ENCODE data around the gene CTTNBP2NL. TPM values are rescaled to one million over a fixed set of nuclear protein-coding genes. Genes with fewer than 3 reads are reported as not detected.

Gene CTTNBP2NL
- total and polyA plus RNA-seq, 2 experiments from 2014 or later = 18.5 to 31.0 TPM

DNA sequence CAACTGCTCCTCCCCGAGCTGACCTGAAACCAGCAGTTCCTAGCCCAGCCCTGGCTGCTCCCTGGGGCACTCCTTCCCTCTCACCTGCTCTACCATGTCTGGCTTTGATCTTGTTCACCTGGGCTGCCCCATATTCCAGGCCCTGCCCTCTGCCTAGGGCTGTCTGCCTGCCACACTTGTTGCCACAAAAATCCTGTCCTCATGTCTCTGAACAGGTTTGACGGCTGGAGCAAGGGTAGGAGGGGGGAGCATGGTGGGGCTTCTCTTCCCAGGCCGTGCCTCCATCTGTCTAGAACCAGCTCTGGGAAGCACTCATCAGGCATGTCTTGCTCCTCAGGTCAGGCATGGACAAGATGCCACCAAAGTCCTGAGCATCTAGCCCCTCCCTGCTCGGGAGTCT, 68.5 kb downstream of the CTTNBP2NL start:
- H2AFZ ChIP-seq = no peak overlapping the region
- H3K27me3 ChIP-seq (ENCODE audit: insufficient read depth) = peaks cover 18% of the 10 kb centered on the region
- H3F3A ChIP-seq (replicated peaks; ENCODE audit: low read depth) = no peaks in the 10 kb centered on the region; the same call in 1 of the 2 replicates
- ATAC-seq = no peak
- TF ChIP-seq CREB1 (CRISPR knock-in tag; IDR thresholded peaks at IDR 0.05; ENCODE audit: low read depth) = no peak
- TF ChIP-seq, protein P1, sequence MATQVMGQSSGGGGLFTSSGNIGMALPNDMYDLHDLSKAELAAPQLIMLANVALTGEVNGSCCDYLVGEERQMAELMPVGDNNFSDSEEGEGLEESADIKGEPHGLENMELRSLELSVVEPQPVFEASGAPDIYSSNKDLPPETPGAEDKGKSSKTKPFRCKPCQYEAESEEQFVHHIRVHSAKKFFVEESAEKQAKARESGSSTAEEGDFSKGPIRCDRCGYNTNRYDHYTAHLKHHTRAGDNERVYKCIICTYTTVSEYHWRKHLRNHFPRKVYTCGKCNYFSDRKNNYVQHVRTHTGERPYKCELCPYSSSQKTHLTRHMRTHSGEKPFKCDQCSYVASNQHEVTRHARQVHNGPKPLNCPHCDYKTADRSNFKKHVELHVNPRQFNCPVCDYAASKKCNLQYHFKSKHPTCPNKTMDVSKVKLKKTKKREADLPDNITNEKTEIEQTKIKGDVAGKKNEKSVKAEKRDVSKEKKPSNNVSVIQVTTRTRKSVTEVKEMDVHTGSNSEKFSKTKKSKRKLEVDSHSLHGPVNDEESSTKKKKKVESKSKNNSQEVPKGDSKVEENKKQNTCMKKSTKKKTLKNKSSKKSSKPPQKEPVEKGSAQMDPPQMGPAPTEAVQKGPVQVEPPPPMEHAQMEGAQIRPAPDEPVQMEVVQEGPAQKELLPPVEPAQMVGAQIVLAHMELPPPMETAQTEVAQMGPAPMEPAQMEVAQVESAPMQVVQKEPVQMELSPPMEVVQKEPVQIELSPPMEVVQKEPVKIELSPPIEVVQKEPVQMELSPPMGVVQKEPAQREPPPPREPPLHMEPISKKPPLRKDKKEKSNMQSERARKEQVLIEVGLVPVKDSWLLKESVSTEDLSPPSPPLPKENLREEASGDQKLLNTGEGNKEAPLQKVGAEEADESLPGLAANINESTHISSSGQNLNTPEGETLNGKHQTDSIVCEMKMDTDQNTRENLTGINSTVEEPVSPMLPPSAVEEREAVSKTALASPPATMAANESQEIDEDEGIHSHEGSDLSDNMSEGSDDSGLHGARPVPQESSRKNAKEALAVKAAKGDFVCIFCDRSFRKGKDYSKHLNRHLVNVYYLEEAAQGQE (IDR thresholded peaks at IDR 0.05; ENCODE audit: unreplicated experiment) = no peak
- TF ChIP-seq ZNF114 (CRISPR knock-in tag; IDR thresholded peaks at IDR 0.05) = no peak
- no peak for TF ChIP-seq POLR2AphosphoS5 (IDR thresholded peaks at IDR 0.05; ENCODE audit: low read depth)
- no peak for TF ChIP-seq JUNB (IDR thresholded peaks at IDR 0.05; ENCODE audit: unreplicated experiment)
- TF ChIP-seq, protein P2, sequence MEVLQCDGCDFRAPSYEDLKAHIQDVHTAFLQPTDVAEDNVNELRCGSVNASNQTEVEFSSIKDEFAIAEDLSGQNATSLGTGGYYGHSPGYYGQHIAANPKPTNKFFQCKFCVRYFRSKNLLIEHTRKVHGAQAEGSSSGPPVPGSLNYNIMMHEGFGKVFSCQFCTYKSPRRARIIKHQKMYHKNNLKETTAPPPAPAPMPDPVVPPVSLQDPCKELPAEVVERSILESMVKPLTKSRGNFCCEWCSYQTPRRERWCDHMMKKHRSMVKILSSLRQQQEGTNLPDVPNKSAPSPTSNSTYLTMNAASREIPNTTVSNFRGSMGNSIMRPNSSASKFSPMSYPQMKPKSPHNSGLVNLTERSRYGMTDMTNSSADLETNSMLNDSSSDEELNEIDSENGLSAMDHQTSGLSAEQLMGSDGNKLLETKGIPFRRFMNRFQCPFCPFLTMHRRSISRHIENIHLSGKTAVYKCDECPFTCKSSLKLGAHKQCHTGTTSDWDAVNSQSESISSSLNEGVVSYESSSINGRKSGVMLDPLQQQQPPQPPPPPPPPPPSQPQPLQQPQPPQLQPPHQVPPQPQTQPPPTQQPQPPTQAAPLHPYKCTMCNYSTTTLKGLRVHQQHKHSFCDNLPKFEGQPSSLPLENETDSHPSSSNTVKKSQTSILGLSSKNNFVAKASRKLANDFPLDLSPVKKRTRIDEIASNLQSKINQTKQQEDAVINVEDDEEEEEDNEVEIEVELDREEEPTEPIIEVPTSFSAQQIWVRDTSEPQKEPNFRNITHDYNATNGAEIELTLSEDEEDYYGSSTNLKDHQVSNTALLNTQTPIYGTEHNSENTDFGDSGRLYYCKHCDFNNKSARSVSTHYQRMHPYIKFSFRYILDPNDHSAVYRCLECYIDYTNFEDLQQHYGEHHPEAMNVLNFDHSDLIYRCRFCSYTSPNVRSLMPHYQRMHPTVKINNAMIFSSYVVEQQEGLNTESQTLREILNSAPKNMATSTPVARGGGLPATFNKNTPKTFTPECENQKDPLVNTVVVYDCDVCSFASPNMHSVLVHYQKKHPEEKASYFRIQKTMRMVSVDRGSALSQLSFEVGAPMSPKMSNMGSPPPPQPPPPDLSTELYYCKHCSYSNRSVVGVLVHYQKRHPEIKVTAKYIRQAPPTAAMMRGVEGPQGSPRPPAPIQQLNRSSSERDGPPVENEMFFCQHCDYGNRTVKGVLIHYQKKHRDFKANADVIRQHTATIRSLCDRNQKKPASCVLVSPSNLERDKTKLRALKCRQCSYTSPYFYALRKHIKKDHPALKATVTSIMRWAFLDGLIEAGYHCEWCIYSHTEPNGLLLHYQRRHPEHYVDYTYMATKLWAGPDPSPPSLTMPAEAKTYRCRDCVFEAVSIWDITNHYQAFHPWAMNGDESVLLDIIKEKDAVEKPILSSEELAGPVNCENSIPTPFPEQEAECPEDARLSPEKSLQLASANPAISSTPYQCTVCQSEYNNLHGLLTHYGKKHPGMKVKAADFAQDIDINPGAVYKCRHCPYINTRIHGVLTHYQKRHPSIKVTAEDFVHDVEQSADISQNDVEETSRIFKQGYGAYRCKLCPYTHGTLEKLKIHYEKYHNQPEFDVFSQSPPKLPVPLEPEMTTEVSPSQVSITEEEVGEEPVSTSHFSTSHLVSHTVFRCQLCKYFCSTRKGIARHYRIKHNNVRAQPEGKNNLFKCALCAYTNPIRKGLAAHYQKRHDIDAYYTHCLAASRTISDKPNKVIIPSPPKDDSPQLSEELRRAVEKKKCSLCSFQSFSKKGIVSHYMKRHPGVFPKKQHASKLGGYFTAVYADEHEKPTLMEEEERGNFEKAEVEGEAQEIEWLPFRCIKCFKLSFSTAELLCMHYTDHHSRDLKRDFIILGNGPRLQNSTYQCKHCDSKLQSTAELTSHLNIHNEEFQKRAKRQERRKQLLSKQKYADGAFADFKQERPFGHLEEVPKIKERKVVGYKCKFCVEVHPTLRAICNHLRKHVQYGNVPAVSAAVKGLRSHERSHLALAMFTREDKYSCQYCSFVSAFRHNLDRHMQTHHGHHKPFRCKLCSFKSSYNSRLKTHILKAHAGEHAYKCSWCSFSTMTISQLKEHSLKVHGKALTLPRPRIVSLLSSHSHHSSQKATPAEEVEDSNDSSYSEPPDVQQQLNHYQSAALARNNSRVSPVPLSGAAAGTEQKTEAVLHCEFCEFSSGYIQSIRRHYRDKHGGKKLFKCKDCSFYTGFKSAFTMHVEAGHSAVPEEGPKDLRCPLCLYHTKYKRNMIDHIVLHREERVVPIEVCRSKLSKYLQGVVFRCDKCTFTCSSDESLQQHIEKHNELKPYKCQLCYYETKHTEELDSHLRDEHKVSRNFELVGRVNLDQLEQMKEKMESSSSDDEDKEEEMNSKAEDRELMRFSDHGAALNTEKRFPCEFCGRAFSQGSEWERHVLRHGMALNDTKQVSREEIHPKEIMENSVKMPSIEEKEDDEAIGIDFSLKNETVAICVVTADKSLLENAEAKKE (CRISPR knock-in tag; IDR thresholded peaks at IDR 0.05) = no peak
- TF ChIP-seq, protein P3, sequence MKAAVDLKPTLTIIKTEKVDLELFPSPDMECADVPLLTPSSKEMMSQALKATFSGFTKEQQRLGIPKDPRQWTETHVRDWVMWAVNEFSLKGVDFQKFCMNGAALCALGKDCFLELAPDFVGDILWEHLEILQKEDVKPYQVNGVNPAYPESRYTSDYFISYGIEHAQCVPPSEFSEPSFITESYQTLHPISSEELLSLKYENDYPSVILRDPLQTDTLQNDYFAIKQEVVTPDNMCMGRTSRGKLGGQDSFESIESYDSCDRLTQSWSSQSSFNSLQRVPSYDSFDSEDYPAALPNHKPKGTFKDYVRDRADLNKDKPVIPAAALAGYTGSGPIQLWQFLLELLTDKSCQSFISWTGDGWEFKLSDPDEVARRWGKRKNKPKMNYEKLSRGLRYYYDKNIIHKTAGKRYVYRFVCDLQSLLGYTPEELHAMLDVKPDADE (IDR thresholded peaks at IDR 0.05) = no peak
- no peak for TF ChIP-seq NANOG (IDR thresholded peaks at IDR 0.05; ENCODE audit: borderline replicate concordance)
- TF ChIP-seq STAT1 (IDR thresholded peaks at IDR 0.05; ENCODE audit: unreplicated experiment) = no peak
- TF ChIP-seq, protein P4, sequence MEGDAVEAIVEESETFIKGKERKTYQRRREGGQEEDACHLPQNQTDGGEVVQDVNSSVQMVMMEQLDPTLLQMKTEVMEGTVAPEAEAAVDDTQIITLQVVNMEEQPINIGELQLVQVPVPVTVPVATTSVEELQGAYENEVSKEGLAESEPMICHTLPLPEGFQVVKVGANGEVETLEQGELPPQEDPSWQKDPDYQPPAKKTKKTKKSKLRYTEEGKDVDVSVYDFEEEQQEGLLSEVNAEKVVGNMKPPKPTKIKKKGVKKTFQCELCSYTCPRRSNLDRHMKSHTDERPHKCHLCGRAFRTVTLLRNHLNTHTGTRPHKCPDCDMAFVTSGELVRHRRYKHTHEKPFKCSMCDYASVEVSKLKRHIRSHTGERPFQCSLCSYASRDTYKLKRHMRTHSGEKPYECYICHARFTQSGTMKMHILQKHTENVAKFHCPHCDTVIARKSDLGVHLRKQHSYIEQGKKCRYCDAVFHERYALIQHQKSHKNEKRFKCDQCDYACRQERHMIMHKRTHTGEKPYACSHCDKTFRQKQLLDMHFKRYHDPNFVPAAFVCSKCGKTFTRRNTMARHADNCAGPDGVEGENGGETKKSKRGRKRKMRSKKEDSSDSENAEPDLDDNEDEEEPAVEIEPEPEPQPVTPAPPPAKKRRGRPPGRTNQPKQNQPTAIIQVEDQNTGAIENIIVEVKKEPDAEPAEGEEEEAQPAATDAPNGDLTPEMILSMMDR (conservative IDR thresholded peaks at IDR 0.05; ENCODE audit: low read depth in 2 of 2) = no peak
- TF ChIP-seq EZH2 (IDR thresholded peaks at IDR 0.05; ENCODE audit: low read depth, unreplicated experiment) = no peak
- no peak for TF ChIP-seq ZNF331 (CRISPR knock-in tag; IDR thresholded peaks at IDR 0.05; ENCODE audit: low read depth)
- no peak for TF ChIP-seq EZH2phosphoT487 (IDR thresholded peaks at IDR 0.05; ENCODE audit: unreplicated experiment)
- peaks cover 15% of the 10 kb centered on the region for H3K27me3 Mint-ChIP-seq (ENCODE audit: insufficient read depth, low read depth, poor library complexity)
- no peak overlapping the region for H3K27ac Mint-ChIP-seq
- no peak overlapping the region for H3K4me3 ChIP-seq
- H3K9me3 Mint-ChIP-seq = no peaks in the 10 kb centered on the region; the same call in 2 of the 3 replicates
- H3K27ac ChIP-seq (ENCODE audit: low read depth) = no peak overlapping the region
- peaks cover 30% of the 10 kb centered on the region for H3K4me1 ChIP-seq (ENCODE audit: insufficient read depth)
- H3K4me3 Mint-ChIP-seq = no peak overlapping the region
- H3K4me1 Mint-ChIP-seq = peaks cover 43% of the 10 kb centered on the region
- no peaks in the 10 kb centered on the region for H3K36me3 ChIP-seq (ENCODE audit: insufficient read depth)
- H3K4me2 ChIP-seq = no peak overlapping the region
- H3K79me2 ChIP-seq (replicated peaks; ENCODE audit: insufficient read depth) = no peaks in the 10 kb centered on the region
- no peaks in the 10 kb centered on the region for H3K36me3 Mint-ChIP-seq (ENCODE audit: low read depth)
- no peaks in the 10 kb centered on the region for H3K9me2 ChIP-seq (ENCODE audit: insufficient read depth)
- no peak for DNase-seq (ENCODE audit: low spot score)
- no peaks in the 10 kb centered on the region; the same call in 1 of the 2 replicates for H4K20me1 ChIP-seq (replicated peaks; ENCODE audit: insufficient read depth)
